HFFc6 (cell line): Measurements from ENCODE around the gene KCNQ1. TPM values are rescaled to one million over a fixed set of nuclear protein-coding genes. Genes with fewer than 3 reads are reported as not detected.

Source experiments
- DNase-seq: peaks from one replicate; pipeline ENCODE4 v3.0.0-alpha.2; 2018
- H3K27ac Mint-ChIP-seq: 2 replicates; pipeline ENCODE4 v1.8.0; 2020; ENCODE audit warnings: mild to moderate bottlenecking, mixed read lengths
- H3K27me3 Mint-ChIP-seq: 2 replicates; pipeline ENCODE4 v1.8.0; 2021; ENCODE audit warnings: mild to moderate bottlenecking, moderate library complexity, mixed read lengths; ENCODE audit not compliant: insufficient read depth
- H3K36me3 Mint-ChIP-seq: 2 replicates; pipeline ENCODE4 v1.8.0; 2021; ENCODE audit warnings: low read depth, mixed read lengths
- H3K4me1 Mint-ChIP-seq: 2 replicates; pipeline ENCODE4 v1.8.0; 2020; ENCODE audit warnings: low read depth, mixed read lengths
- H3K4me3 Mint-ChIP-seq: 2 replicates; pipeline ENCODE4 v1.8.0; 2020; ENCODE audit warnings: mild to moderate bottlenecking, moderate library complexity, mixed read lengths
- H3K9me3 Mint-ChIP-seq: 2 replicates; pipeline ENCODE4 v1.8.0; 2020; ENCODE audit warnings: mild to moderate bottlenecking, mixed read lengths
- total RNA-seq, 6 experiments: library from RNA; stranded (reverse); fragmentation: NEBNext Ultra II Directional; extraction: Animal tissue kit (Norgen Biotek cat#: 25700); gene quantifications; 2 replicates in 1 of 6; 3 replicates in 5 of 6; pipeline ENCODE4 v1.2.3, GENCODE V29; 2021
- TF ChIP-seq, protein P1 (sequence below): fragments of 200-600 bp; sonication (generic); IDR thresholded peaks from 2 replicates; pipeline ENCODE4 v1.5.0; 2021; ENCODE audit warnings: antibody characterized with exemption, mild to moderate bottlenecking

The KCNQ1 gene
- total RNA-seq, 6 experiments from 2014 or later, result not detected

DNA sequence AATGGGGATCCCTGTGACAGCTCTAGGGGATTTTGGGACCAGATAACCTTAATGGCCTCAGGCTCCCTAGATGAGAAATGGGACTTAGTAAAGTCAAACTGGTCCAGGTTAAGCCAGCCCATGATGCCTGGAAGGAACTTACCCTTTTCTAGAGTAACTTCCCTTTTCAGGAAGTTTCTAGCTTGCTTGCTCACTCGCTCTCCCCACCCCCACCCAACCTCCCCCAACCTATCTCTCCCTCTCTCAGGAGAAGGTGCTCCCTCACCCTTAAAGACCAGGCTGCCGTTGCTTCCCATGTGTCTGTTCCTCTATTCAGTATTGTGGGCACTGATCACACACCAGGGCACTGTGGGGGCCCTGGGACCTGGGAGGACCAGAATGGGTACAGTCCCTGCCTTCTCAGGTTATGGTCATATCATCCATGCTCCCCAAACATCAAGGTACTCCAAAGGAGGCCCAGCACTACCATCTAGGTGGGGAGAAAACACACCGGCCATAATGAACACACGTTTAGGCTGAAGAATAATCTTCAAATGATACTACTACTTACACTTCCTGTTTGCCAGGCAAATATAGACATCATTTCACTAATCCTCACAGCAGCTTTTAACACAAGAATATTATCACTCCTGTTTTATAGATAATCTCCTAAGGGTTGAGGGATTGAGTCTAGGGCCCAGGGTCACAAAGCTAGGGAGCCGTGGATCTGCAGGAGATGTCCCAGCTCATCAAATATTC is 236.8 kb downstream of the KCNQ1 start:
- Mint-ChIP-seq H3K27ac (no peak overlapping the region), H3K4me3 (no peak overlapping the region), H3K4me1 (no peaks in the 10 kb centered on the region), H3K36me3 (no peaks in the 10 kb centered on the region), H3K27me3 (peaks cover 13% of the 10 kb centered on the region), H3K9me3 (no peaks in the 10 kb centered on the region)
- TF ChIP-seq, protein P1, sequence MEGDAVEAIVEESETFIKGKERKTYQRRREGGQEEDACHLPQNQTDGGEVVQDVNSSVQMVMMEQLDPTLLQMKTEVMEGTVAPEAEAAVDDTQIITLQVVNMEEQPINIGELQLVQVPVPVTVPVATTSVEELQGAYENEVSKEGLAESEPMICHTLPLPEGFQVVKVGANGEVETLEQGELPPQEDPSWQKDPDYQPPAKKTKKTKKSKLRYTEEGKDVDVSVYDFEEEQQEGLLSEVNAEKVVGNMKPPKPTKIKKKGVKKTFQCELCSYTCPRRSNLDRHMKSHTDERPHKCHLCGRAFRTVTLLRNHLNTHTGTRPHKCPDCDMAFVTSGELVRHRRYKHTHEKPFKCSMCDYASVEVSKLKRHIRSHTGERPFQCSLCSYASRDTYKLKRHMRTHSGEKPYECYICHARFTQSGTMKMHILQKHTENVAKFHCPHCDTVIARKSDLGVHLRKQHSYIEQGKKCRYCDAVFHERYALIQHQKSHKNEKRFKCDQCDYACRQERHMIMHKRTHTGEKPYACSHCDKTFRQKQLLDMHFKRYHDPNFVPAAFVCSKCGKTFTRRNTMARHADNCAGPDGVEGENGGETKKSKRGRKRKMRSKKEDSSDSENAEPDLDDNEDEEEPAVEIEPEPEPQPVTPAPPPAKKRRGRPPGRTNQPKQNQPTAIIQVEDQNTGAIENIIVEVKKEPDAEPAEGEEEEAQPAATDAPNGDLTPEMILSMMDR, result no peak
- no peak for DNase-seq

DNA sequence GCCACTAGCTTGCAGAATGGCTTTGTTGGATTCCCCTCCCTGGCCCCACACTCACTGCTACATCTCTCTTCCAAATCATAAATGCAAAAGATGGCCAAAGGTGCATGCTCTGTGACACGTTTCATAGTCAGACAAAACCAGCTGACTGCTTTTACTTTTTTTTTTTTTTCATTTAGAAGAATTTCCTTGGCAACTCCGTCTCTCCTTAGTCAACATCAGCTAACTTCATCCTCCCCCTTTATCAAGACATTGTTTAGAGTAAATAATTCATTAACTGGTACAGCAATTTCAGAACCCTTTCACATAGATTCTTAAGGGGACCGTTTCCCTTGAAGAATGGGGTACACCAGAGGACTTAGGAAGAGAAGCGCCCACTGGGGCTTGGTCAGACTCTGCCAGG is 239.0 kb downstream of the KCNQ1 start:
- TF ChIP-seq, protein P1, result no peak
- Mint-ChIP-seq H3K4me3 (no peak overlapping the region), H3K4me1 (no peaks in the 10 kb centered on the region), H3K36me3 (no peaks in the 10 kb centered on the region), H3K9me3 (no peaks in the 10 kb centered on the region), H3K27me3 (peaks cover 13% of the 10 kb centered on the region), H3K27ac (no peak overlapping the region)
- DNase-seq, result no peak

DNA sequence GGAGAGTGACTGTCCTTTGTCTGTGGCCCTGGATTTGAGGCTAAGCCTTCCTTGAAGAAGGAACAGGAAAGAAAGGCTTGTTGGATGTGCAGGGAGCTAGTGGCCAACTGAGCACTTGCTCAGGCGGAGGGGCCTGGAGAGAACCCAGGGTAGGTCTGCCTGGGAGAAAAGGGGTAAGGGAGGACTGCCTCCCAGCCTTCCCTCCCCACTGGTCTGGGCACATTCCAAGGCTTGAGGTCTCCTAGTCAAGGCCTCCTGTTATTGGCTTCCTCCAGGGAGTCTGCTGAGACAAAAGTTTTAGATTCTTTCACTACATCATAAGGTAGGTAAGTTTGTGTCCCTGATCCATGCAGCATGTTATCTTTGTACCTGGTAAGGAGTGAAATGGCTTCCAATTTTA is 239.8 kb downstream of the KCNQ1 start:
- H3K36me3 Mint-ChIP-seq, result no peaks in the 10 kb centered on the region
- H3K27ac Mint-ChIP-seq, result no peak overlapping the region
- peaks cover 15% of the 10 kb centered on the region for H3K27me3 Mint-ChIP-seq
- H3K4me1 Mint-ChIP-seq, result no peaks in the 10 kb centered on the region
- no peak overlapping the region for H3K4me3 Mint-ChIP-seq
- DNase-seq, result no peak
- TF ChIP-seq, protein P1, result no peak
- H3K9me3 Mint-ChIP-seq, result no peaks in the 10 kb centered on the region

DNA sequence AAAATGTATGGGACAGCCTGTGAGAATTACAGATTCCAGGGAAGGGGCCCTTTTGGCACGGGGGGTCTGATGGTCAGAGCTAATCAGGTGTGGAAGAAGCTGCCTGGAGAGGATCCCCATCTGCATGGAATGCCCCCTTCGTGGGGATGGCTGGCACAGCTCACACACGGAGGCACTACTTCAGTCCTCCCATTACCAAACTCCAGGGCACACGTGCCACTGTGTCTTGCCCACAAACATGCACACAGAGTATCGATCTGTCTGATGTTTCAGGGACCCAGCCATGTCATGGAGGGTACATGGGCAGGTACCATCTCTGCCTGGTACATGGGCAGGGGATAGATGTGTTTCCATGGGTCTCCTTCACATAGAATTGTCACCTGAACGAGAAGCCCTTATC is 240.2 kb downstream of the KCNQ1 start:
- no peak overlapping the region for H3K4me3 Mint-ChIP-seq
- H3K4me1 Mint-ChIP-seq, result no peaks in the 10 kb centered on the region
- TF ChIP-seq, protein P1, result no peak
- H3K9me3 Mint-ChIP-seq, result no peaks in the 10 kb centered on the region
- H3K27me3 Mint-ChIP-seq, result peaks cover 16% of the 10 kb centered on the region
- DNase-seq, result no peak
- no peak overlapping the region for H3K27ac Mint-ChIP-seq
- no peaks in the 10 kb centered on the region for H3K36me3 Mint-ChIP-seq

DNA sequence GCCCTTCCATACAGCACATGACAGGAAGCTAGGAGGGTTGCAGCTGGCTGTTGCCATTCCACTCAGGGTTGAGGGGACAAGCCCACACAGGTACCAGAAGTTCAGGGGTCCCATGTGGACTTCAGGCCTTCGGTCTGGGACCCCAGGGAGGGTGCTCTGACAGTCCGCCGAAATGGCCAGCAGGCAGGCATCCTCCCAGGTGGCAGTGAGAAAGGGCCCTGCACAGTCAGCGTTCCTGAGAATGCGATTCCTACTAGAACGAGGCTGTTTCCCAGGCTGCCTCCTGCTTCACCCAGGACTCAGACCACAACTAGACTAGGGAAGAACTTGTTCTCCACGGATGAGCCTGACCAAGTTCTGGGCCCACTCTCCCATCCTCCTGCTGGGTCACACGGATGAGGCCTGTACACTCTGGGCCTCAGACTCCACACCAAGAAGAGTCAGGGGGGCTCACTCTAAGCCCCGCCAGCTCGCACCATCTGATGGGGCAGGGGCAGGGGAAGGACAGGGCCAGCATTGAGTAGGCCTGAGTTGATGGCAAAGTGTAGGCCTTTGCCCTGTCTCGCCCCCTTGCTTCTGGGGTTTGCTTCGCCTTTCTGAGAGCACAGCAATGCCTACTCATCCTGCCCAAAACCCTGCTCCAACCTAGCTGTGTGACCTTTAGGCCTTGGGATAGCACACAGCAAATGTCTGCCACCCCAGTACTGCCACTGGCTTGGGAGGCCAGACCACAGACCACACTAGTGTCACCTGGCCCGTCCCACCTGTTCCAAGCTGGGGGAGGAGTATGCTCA is 241.0 kb downstream of the KCNQ1 start:
- no peak for DNase-seq
- TF ChIP-seq, protein P1, result no peak
- no peak overlapping the region for H3K27ac Mint-ChIP-seq
- H3K9me3 Mint-ChIP-seq, result no peaks in the 10 kb centered on the region
- no peaks in the 10 kb centered on the region for H3K36me3 Mint-ChIP-seq
- no peaks in the 10 kb centered on the region for H3K4me1 Mint-ChIP-seq
- peaks cover 20% of the 10 kb centered on the region for H3K27me3 Mint-ChIP-seq
- H3K4me3 Mint-ChIP-seq, result no peak overlapping the region
